Neural cell (in vitro differentiated cells): ENCODE results near the gene CAPNS1.
"Not testable (repeated sequence)": the region's sequence is repeated elsewhere in the genome, so short reads cannot be mapped to it uniquely, and the experiment has no call there.

Experiments
- EZH2 ChIP-seq: fragments of 200-600, 300-800 bp; shearing (Covaris generic), sonication (generic); IDR thresholded peaks from 2 replicates; pipeline ENCODE4 v1.6.1; 2014; ENCODE audit warnings: antibody characterized with exemption, low read length, borderline replicate concordance, mild to moderate bottlenecking; ENCODE audit not compliant: insufficient read depth, poor library complexity, severe bottlenecking
- POLR2AphosphoS5 ChIP-seq: IDR thresholded peaks from 2 replicates; pipeline ENCODE4 v1.6.1; 2012
- RAD21 ChIP-seq: fragments of 450-650 bp; conservative IDR thresholded peaks from 2 replicates; pipeline ENCODE4 v1.6.1; 2014; ENCODE audit warnings: antibody characterized with exemption, mild to moderate bottlenecking, moderate library complexity
- TAF1 ChIP-seq: IDR thresholded peaks from 2 replicates; pipeline ENCODE4 v1.6.1; 2012; ENCODE audit warnings: low read depth
- TF ChIP-seq, protein P1 (sequence below): fragments of 450-650 bp; IDR thresholded peaks from 2 replicates; pipeline ENCODE4 v1.5.1; 2014; ENCODE audit warnings: antibody characterized with exemption, mild to moderate bottlenecking, moderate library complexity; ENCODE audit not compliant: poor library complexity, severe bottlenecking
- TF ChIP-seq, protein P2 (sequence below): IDR thresholded peaks from 2 replicates; pipeline ENCODE4 v1.6.1; 2012; ENCODE audit warnings: borderline replicate concordance

DNA sequence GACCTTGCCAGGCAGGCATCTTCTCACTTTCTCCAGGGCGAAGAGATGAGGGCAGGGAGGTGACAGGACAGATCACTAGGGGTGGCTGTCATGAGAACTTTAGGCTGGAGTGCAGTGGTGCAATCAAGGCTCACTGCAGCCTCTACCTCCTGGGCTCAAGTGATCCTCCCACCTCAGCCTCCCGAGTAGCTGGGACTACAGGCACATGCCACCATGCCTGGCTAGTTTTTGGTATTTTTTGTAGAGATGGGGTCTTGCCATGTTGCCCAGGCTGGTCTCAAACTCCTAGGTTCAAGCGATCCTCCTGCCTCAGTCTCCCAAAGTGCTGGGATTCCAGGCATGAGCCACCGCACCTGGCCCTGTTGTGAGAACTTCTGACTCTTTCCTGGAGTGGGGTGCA is 5.0 kb upstream of the CAPNS1 start:
- TF ChIP-seq, protein P1, sequence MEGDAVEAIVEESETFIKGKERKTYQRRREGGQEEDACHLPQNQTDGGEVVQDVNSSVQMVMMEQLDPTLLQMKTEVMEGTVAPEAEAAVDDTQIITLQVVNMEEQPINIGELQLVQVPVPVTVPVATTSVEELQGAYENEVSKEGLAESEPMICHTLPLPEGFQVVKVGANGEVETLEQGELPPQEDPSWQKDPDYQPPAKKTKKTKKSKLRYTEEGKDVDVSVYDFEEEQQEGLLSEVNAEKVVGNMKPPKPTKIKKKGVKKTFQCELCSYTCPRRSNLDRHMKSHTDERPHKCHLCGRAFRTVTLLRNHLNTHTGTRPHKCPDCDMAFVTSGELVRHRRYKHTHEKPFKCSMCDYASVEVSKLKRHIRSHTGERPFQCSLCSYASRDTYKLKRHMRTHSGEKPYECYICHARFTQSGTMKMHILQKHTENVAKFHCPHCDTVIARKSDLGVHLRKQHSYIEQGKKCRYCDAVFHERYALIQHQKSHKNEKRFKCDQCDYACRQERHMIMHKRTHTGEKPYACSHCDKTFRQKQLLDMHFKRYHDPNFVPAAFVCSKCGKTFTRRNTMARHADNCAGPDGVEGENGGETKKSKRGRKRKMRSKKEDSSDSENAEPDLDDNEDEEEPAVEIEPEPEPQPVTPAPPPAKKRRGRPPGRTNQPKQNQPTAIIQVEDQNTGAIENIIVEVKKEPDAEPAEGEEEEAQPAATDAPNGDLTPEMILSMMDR = not testable (repeated sequence)
- not testable (repeated sequence) for TF ChIP-seq RAD21, EZH2, TAF1, POLR2AphosphoS5
- TF ChIP-seq, protein P2, sequence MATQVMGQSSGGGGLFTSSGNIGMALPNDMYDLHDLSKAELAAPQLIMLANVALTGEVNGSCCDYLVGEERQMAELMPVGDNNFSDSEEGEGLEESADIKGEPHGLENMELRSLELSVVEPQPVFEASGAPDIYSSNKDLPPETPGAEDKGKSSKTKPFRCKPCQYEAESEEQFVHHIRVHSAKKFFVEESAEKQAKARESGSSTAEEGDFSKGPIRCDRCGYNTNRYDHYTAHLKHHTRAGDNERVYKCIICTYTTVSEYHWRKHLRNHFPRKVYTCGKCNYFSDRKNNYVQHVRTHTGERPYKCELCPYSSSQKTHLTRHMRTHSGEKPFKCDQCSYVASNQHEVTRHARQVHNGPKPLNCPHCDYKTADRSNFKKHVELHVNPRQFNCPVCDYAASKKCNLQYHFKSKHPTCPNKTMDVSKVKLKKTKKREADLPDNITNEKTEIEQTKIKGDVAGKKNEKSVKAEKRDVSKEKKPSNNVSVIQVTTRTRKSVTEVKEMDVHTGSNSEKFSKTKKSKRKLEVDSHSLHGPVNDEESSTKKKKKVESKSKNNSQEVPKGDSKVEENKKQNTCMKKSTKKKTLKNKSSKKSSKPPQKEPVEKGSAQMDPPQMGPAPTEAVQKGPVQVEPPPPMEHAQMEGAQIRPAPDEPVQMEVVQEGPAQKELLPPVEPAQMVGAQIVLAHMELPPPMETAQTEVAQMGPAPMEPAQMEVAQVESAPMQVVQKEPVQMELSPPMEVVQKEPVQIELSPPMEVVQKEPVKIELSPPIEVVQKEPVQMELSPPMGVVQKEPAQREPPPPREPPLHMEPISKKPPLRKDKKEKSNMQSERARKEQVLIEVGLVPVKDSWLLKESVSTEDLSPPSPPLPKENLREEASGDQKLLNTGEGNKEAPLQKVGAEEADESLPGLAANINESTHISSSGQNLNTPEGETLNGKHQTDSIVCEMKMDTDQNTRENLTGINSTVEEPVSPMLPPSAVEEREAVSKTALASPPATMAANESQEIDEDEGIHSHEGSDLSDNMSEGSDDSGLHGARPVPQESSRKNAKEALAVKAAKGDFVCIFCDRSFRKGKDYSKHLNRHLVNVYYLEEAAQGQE = not testable (repeated sequence)
